ENCODE measurements around the gene COL23A1.
"Not testable (repeated sequence)": the region's sequence is repeated elsewhere in the genome, so short reads cannot be mapped to it uniquely, and the experiment has no call there.

COL23A1 gene

DNA sequence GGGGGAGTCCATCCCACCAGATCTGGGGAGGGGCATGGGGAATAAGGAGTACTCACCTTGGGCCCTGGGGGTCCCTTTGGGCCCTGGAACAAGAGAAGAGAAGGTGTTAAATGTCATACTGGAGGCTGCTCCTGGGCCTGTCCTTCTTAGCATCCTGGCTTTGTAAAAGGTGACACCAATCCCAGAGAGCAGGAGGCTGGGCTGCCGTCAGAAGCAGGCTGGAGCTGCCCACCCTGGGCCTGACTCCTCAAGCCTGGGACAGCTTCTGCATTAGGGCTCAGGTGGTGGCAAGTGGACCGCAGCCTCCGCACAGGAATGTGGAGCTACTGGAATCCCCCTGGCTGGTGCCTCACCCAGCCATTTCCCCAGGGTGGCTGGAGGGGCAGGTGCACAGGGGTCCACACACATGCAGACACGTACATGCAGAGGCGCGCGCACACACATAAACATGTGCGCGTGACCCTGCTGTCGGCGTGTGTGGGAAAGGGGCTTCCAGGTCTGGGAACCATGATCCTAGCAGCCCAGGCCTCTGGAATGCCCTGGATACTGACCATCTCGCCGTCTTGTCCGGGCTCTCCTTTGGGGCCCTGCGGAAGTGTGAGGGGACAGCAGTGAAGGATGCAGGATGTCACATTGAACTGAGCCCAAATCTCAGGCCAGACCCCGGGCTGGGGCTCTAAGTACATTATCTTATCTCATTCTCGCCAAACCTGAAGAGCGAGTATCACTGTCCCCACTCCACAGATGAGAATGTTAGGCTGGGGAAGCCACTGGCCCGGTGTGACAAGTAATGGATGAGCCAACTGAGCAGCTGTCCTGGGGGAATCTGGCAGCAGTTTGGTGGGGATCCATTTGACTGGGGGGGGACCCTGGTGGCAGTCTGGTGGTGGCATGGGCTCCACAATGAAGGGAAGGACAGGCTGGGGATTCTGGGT is 328.3 kb downstream of the COL23A1 start:
- TF ChIP-seq, protein P1, sequence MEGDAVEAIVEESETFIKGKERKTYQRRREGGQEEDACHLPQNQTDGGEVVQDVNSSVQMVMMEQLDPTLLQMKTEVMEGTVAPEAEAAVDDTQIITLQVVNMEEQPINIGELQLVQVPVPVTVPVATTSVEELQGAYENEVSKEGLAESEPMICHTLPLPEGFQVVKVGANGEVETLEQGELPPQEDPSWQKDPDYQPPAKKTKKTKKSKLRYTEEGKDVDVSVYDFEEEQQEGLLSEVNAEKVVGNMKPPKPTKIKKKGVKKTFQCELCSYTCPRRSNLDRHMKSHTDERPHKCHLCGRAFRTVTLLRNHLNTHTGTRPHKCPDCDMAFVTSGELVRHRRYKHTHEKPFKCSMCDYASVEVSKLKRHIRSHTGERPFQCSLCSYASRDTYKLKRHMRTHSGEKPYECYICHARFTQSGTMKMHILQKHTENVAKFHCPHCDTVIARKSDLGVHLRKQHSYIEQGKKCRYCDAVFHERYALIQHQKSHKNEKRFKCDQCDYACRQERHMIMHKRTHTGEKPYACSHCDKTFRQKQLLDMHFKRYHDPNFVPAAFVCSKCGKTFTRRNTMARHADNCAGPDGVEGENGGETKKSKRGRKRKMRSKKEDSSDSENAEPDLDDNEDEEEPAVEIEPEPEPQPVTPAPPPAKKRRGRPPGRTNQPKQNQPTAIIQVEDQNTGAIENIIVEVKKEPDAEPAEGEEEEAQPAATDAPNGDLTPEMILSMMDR (conservative IDR thresholded peaks at IDR 0.05), result no peak
- H3K27ac ChIP-seq, result no peak overlapping the region

- no peak overlapping the region for H3K27ac ChIP-seq
- TF ChIP-seq, protein P1 (conservative IDR thresholded peaks at IDR 0.05), result no peak
Measured at GRCh38 chr5:178259623-178260536, 330.3 kb downstream of the COL23A1 start.

DNA sequence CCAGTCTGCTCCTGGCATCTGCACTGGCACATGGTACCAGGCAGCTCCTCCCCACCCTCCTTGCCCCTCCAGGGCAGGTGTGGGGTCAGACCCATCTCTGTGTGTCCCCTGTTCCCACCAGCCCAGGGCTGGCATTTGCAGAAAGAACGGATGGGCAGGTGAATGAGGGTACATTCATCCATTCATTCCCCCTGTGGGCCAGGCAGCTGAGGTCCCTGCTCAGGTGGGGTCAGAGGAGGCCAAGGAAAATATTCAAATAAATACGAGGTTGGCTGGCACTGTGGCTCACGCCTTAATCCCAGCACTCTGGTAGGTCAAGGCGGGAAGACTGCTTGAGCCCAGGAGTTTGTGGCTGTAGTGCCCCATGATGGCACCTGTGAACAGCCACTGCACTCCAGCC is 332.5 kb downstream of the COL23A1 start:
- TF ChIP-seq, protein P1 (conservative IDR thresholded peaks at IDR 0.05), result no peak
- no peak overlapping the region for H3K27ac ChIP-seq

- H3K27ac ChIP-seq, result no peak overlapping the region
- TF ChIP-seq, protein P1 (conservative IDR thresholded peaks at IDR 0.05), result no peak
Measured at GRCh38 chr5:178256746-178257145, 333.4 kb downstream of the COL23A1 start.

- not testable (repeated sequence) for H3K27ac ChIP-seq
Measured at GRCh38 chr5:178253632-178254031, 336.6 kb downstream of the COL23A1 start.

GRCh38 chr5:178252258-178252657 is 337.9 kb downstream of the COL23A1 start:
- no peak overlapping the region for H3K27ac ChIP-seq
- TF ChIP-seq, protein P1 (conservative IDR thresholded peaks at IDR 0.05), result no peak

DNA sequence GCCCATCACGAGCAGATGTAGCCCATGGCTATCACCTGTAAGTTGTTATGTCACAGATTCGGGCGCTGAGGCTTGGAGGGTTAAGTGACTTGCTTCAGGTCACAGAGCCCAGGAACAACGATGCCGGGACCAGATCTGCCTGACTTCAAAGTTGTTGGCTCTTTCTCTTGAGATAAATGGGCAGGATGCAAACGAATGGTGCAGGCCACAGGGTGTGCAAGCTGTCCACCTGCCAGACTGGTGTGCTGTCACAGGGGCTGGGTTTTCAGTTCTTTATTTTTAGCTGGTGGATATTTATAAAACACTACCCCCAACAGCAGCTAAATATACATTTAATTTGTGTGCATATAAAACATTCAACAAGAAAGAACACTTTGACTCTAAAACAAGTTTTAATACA is 339.9 kb downstream of the COL23A1 start:
- H3K27ac ChIP-seq, result no peak overlapping the region
- TF ChIP-seq, protein P1 (conservative IDR thresholded peaks at IDR 0.05), result no peak

Data from VCaP (cell line).